GM19043 (cell line): ENCODE data around the gene ARL15.

Source experiments
- ATAC-seq: cut with Tn5 transposase; IDR thresholded peaks from one replicate; pipeline ENCODE4 v1.9.1; 2021; ENCODE audit warnings: low read depth; ENCODE audit not compliant: unreplicated experiment

The ARL15 gene

GRCh38 chr5:54254482-54255198, 55.7 kb downstream of the ARL15 start:
- ATAC-seq = no peak

- ATAC-seq = no peak
Observed at GRCh38 chr5:54251981-54252380, 58.4 kb downstream of the ARL15 start.

DNA sequence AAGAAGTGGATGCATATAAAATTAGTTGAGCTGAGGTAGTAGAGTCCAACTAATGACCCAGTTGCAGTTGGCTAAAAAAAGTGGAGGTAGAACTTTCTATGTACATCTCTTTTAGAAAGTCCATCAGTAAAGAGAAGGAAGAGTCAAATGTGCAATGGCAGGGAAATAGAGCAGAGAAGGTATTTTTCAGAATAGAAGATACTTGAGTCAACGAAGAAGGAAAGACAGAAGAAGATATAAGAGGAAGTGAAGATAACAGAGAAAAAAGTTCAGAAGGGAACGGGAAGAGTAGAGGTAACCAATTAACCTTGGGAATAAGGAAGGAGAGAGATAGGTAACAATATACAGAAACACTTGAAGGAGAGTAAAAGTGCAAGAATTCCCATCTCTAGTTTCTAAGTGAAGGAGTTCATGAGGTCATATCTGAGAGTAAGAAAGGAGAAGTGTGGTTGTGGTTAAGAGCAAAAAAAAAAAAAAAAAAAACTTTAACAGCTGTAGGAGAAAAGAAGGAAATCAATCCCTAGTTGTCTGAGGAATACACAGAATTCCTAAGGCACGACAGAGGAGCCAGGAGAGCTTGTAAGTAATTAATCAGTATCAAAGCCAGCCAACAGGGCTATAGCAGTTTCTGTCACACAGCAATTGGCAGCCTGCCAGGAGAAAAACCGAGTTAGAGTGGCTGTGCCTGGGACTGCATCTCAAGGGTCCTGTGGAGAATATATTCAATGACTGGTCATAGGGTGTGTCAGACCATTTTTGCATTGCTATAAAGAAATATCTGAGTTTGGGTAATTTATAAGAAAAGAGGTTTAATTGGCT, 61.0 kb downstream of the ARL15 start:
- no peak for ATAC-seq

- ATAC-seq = no peak
Observed at GRCh38 chr5:54247226-54247625, 63.1 kb downstream of the ARL15 start.

GRCh38 chr5:54243483-54244080, 66.8 kb downstream of the ARL15 start:
- no peak for ATAC-seq

- no peak for ATAC-seq
Observed at GRCh38 chr5:54242297-54242696, 68.1 kb downstream of the ARL15 start.

- ATAC-seq = no peak
Observed at GRCh38 chr5:54234304-54234933, 76.0 kb downstream of the ARL15 start.

DNA sequence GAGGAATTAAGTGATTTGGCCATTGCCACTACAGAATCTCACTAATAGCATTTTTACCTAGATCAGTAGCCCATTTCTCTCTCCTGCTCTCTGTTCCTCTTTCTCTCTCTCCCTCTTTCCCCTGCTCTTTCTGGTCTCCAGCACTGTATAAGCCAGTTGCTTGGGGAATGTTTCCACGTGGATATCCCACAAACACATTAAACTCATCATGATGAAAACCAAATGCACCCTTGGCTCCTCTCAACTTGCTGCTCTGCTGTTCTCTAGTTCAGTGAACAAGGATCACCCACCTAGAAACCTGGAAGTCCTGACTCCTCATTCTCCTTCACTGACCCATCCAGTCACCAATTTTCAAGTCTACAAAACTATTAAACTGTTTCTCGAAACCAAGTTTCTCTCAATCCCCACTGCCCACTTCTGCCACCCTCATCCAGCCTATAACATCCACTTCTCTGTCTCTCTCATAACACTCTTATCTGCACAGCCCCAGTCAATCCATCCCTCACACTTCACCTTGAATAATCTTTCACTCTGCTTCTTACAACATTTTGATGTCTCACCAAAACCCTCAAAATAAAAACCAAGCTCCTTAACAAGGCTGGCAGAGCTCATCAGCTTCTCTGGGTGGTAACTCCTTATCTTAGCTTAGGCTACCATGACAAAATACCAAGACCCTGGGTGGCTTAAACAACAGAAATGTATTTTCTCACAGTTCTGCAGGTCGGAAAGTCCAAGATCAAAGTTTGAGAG, 79.3 kb downstream of the ARL15 start:
- ATAC-seq = no peak

DNA sequence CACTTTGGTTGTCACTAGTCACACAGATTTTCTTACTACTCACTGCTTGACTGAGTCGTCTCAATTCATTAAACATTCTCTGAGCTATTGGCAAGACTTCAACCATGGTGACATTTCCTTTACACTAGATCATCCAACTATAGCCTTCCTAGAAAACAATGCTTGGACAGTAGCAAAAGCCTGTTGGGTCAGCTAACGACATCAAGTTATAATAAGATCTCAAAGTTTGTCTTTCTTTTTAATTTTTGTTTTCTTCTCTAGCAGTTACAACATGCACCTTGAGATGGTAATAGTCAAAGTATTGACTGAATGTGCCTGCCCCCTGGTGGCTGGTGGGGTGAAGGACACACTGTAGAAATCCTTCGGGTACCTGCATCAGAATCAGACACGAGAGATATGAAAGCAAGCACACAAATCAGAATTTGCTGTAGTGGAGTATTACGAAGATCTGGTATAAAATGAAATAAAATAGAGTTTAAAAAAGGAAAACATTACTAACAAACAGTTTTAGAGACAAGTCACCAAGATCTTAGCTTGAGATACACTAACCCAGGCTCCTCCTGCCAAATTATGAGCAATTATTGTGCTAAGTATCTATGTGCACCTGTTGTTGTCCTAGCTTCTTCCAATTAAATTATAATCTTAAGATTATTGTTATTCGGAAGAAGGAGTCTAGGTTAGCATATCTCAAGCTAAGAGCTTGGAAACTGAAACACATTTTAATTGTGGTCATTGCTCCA, 81.2 kb downstream of the ARL15 start:
- peak; percentile 85 for ATAC-seq

- ATAC-seq = no peak
Observed at GRCh38 chr5:54227759-54228158, 82.6 kb downstream of the ARL15 start.

DNA sequence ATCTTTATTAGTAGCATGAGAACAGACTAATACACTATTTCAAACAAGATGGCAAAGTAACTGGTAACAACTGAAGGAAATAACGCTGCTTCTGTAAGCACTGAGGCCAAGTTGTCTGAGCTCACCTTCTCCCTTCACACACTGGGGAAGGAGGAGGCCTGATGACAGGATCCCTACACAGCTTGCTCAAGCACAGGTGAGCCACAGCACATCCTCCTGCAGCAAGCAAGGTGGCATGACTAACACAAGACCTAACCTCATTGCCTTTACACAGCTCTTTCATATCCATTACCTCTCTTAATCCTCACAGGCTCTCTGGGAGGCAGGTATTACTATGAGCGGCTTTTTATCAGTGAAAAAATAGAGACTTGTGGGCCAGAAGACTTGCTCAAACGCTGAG, 83.3 kb downstream of the ARL15 start:
- ATAC-seq = no peak

DNA sequence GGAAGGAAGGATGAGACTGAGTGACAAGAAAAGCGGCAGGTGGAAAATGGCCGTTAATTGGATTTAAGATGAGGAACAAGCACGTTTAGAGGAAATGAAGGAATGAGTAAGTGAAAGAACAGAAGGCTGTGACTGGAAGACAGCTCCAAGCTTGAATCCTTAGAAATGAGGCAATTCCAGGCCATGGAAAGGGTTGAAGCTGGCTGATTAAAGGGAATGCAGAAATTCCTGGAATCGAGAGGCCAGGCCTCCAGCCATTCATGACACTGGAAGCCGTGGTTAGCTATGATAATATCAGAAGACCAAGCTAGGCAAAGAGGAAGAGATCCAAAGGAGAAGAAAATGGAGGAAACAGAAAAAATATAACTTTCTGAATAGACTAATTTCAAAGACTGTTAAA, 84.2 kb downstream of the ARL15 start:
- no peak for ATAC-seq

DNA sequence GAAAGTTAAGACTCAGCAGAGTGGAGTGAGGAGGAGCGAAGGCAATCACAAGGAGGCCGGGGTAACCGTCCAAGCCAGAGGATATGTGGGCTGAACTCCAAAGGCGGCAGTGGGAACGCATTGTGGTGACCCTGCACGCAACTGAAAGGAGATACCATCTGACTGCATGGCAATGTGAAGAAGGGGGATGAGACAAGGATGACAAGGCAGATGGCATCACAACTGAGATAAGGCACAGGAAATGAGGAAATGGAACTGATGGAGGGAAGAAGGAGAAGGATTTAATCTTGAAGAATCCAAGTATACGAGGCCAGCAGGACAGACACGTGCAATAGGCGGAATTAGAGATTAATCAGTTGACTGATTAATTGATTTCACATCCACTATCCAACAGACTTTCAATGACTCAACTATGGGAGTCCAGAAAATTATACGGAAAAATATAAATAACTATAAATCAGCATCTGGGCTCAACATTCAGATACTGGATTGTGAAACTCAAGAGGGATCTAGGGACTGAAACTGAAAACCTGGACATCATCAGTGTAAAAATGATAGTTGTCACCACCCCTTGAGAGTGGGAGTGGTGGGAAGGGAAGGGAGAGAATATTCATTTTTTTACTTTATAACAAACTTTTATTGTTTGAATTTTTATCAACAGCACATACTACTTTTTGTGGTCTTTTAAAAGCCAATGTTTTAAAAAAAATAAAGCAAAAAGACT, 86.1 kb downstream of the ARL15 start:
- no peak for ATAC-seq

GRCh38 chr5:54222336-54222735, 88.0 kb downstream of the ARL15 start:
- ATAC-seq = no peak

GRCh38 chr5:54221135-54221534, 89.2 kb downstream of the ARL15 start:
- ATAC-seq = no peak

DNA sequence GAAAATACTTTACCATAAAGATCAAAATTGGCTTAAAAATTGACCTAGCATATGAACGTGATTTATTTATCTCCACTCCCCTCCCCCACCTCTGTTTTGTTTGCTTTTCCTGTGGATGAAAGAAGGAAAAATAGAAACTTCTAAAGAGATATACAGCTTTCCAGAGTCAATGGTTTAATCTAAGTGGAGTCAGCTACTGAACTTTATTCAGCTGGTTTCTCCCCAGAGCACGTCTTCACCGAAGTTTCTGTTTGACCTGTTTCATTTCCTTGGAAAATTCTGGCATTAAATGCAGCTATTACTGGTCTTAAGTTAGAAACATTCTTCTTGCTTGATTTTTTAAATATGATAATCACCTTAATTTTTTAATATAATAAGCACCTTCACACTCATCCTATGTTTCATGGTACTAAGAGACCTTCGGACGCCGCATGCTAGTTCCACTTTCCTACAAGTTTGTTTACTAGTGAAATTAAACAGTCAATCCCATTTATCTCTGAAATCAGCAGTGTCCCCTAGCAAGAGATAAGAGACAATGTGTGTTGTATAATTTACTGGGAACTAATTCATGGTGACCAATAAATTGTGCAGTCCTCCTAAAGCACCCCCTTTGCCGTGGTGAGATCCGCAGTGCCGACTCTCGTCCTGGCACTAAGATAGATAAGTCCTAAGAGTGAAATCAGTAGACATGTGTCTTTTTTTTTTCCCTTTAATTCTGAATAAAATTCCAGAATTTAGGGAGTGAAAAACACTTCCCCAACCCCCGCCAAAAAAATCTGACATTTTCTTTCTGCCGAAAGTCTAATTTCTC, 89.9 kb downstream of the ARL15 start:
- ATAC-seq = no peak

- peak; percentile 63 for ATAC-seq
Observed at GRCh38 chr5:54217826-54218503, 92.4 kb downstream of the ARL15 start.

- no peak for ATAC-seq
Observed at GRCh38 chr5:54215233-54215736, 95.1 kb downstream of the ARL15 start.
